B cell (primary cell): Measurements from ENCODE around the gene ARPC2. TPM values are rescaled to one million over a fixed set of nuclear protein-coding genes. Genes with fewer than 3 reads are reported as not detected.

Experiments
- ATAC-seq: fragments of 200-7000 bp; cut with Tn5 transposase; one replicate; pipeline ENCODE4 v1.10.0; 2021; ENCODE audit warnings: low read depth, mild to moderate bottlenecking, moderate number of reproducible peaks, moderate library complexity
- CTCF ChIA-PET: fragments of 350-600 bp; sonication (Branson Sonifier 250); formaldehyde crosslinking; loops from one replicate; lab custom pipeline; 2021; ENCODE audit warnings: antibody characterized with exemption, inconsistent platforms; lab: Charles Lee
- POLR2A ChIA-PET: fragments of 350-600 bp; sonication (Branson Sonifier 250); formaldehyde crosslinking; loops from one replicate; lab custom pipeline; 2021; ENCODE audit warnings: antibody characterized with exemption; lab: Charles Lee
- DNase-seq: peaks from one replicate; pipeline ENCODE4 v3.0.0; 2013
- H2AFZ ChIP-seq: 2 replicates; pipeline ENCODE4 v1.6.1; 2012; ENCODE audit warnings: mild to moderate bottlenecking, low read depth, low read length; ENCODE audit not compliant: insufficient read depth, poor library complexity, severe bottlenecking
- H3K27ac ChIP-seq, 2 donors: 1 replicate in 1 of 2; 2 replicates in 1 of 2; pipeline ENCODE4 v1.5.1; 2012 to 2013; ENCODE audit warnings: low read length in 2 of 2, mild to moderate bottlenecking in 2 of 2, moderate library complexity in 1 of 2
- H3K27me3 ChIP-seq, 4 experiments: fragments of 200-600 bp in 1 of 4; sonication (generic) in 1 of 4; replicated peaks in 1 of 4; 1 replicate in 2 of 4; 2 replicates in 2 of 4; pipeline versions ENCODE4 v1.6.1 to v1.7.0; 2013 to 2016; ENCODE audit warnings: low read length in 3 of 4, mild to moderate bottlenecking in 2 of 4, mixed read lengths in 1 of 4, moderate library complexity in 1 of 4; ENCODE audit not compliant: insufficient read depth in 4 of 4, control insufficient read depth in 3 of 4; ENCODE audit errors: control extremely low read depth in 1 of 4
- H3K36me3 ChIP-seq, 2 experiments: replicated peaks in 1 of 2; 1 replicate in 1 of 2; 2 replicates in 1 of 2; pipeline versions ENCODE4 v1.6.1 to v1.7.1; 2013; ENCODE audit warnings: low read length in 1 of 2; ENCODE audit not compliant: insufficient read depth in 2 of 2, control insufficient read depth in 1 of 2; ENCODE audit errors: control extremely low read depth in 1 of 2, extremely low read depth in 1 of 2
- H3K4me1 ChIP-seq, 2 donors: fragments of 200-600 bp in 1 of 2; sonication (generic) in 1 of 2; 1 replicate in 1 of 2; 2 replicates in 1 of 2; pipeline versions ENCODE4 v1.5.1 to v1.6.1; 2013 to 2017; ENCODE audit warnings: low read length in 2 of 2; ENCODE audit not compliant: control insufficient read depth in 2 of 2, insufficient read depth in 2 of 2
- H3K4me2 ChIP-seq: replicated peaks from 2 replicates; pipeline ENCODE3; 2012; ENCODE audit warnings: mild to moderate bottlenecking, low read depth, low read length; ENCODE audit not compliant: poor library complexity, severe bottlenecking
- H3K4me3 ChIP-seq, 5 experiments: fragments of 200-600 bp in 1 of 5; sonication (generic) in 1 of 5; 1 replicate in 3 of 5; 2 replicates in 2 of 5; pipeline versions ENCODE4 v1.5.1 to v1.7.0; 2011 to 2016; ENCODE audit warnings: low read length in 4 of 5, mild to moderate bottlenecking in 4 of 5, low read depth in 2 of 5, control low read depth in 1 of 5, moderate library complexity in 1 of 5; ENCODE audit not compliant: insufficient read depth in 1 of 5; ENCODE audit errors: control extremely low read depth in 1 of 5, extremely low read depth in 1 of 5
- H3K79me2 ChIP-seq: fragments of 200-600 bp; sonication (generic); one replicate; pipeline ENCODE4 v1.6.0; 2016; ENCODE audit warnings: low read length; ENCODE audit not compliant: control insufficient read depth, insufficient read depth
- H3K9ac ChIP-seq: fragments of 200-600 bp; sonication (generic); 2 replicates; pipeline ENCODE4 v1.6.1; 2017; ENCODE audit warnings: mild to moderate bottlenecking, low read length, moderate library complexity
- H3K9me3 ChIP-seq, 3 donors: one replicate each; pipeline versions ENCODE4 v1.6.1 to v1.7.1; 2013; ENCODE audit warnings: low read length in 2 of 3; ENCODE audit not compliant: control insufficient read depth in 2 of 3, insufficient read depth in 1 of 3; ENCODE audit errors: control extremely low read depth in 1 of 3
- H4K20me1 ChIP-seq: 2 replicates; pipeline ENCODE4 v1.6.0; 2012; ENCODE audit warnings: mild to moderate bottlenecking, low read length; ENCODE audit not compliant: insufficient read depth, control insufficient read depth, poor library complexity, severe bottlenecking
- H3K27ac Mint-ChIP-seq: one replicate; pipeline ENCODE4 v1.8.0; 2021; ENCODE audit warnings: mixed read lengths
- H3K27me3 Mint-ChIP-seq: one replicate; pipeline ENCODE4 v1.8.0; 2021; ENCODE audit warnings: mixed read lengths
- H3K4me1 Mint-ChIP-seq: one replicate; pipeline ENCODE4 v1.8.0; 2021; ENCODE audit warnings: mixed read lengths
- H3K4me3 Mint-ChIP-seq: one replicate; pipeline ENCODE4 v1.8.0; 2021; ENCODE audit warnings: mixed read lengths
- H3K9me3 Mint-ChIP-seq: one replicate; pipeline ENCODE4 v1.8.0; 2022; ENCODE audit warnings: mixed read lengths; ENCODE audit not compliant: insufficient read depth
- EZH2 ChIP-seq: IDR thresholded peaks from 2 replicates; pipeline ENCODE4 v1.6.1; 2012; ENCODE audit warnings: borderline replicate concordance, low read depth, mild to moderate bottlenecking, moderate library complexity, low read length; ENCODE audit not compliant: insufficient read depth, poor library complexity, severe bottlenecking
- WGBS: methylation state at CpG from one replicate; pipeline ENCODE4 v1.1.5; 2013; ENCODE audit warnings: missing lambda C conversion rate; ENCODE audit not compliant: insufficient coverage; 5-methylcytosine and 5-hydroxymethylcytosine counted together
- intact Hi-C: fragments of 100-400 bp; cut with micrococcal nuclease; formaldehyde crosslinking; loops from one replicate; pipeline ENCODE4 v1.10.0; 2022
- polyA plus RNA-seq: library from polyadenylated mRNA; depleted of rRNA; stranded (reverse); fragments of >200 nt; gene quantifications from 2 replicates; pipeline ENCODE4 v1.2.3, GENCODE V29; 2012
- total RNA-seq, 2 donors: library from RNA; stranded (reverse); fragments of 120-200 nt in 1 of 2; gene quantifications; 1 replicate in 1 of 2; 2 replicates in 1 of 2; pipeline versions ENCODE4 v1.2.3 to v1.2.4, GENCODE V29; 2013 to 2022
- TF ChIP-seq, protein P1 (sequence below): fragments of 200-600 bp; IDR thresholded peaks from one replicate; pipeline ENCODE4 v1.8.0; 2022; ENCODE audit warnings: antibody characterized with exemption, mild to moderate bottlenecking

The ARPC2 gene
- total and polyA plus RNA-seq, 2 donors (not counting 1 experiment from before 2014, with no cell fraction given) = 314 to 343 TPM

GRCh38 chr2:218301176-218301819, 84.3 kb downstream of the ARPC2 start:
- Histone ChIP-seq H4K20me1 (no peaks in the 10 kb centered on the region), H3K9me3 (no peaks in the 10 kb centered on the region), H3K4me1 (peaks cover 3 to 6% of the 10 kb centered on the region in 2 donors), H3K79me2 (no peaks in the 10 kb centered on the region), H3K4me2 (no peak overlapping the region), H3K27me3 (no peaks in the 10 kb centered on the region), H2AFZ (peak overlapping the region; percentile 23), H3K27ac (no peak overlapping the region), H3K4me3 (no peak overlapping the region), H3K36me3 (no peaks in the 10 kb centered on the region), H3K9ac (no peak overlapping the region)
- H3K4me3 Mint-ChIP-seq = no peak overlapping the region
- POLR2A ChIA-PET = interaction anchor here (0.5 to 1.1 kb wide), 3 partner anchors 8 to 55 kb away, joined by 3 to 5 read pairs (median 4); partner anchors contain the start of gene CATIP
- no peak for TF ChIP-seq EZH2
- TF ChIP-seq, protein P1, sequence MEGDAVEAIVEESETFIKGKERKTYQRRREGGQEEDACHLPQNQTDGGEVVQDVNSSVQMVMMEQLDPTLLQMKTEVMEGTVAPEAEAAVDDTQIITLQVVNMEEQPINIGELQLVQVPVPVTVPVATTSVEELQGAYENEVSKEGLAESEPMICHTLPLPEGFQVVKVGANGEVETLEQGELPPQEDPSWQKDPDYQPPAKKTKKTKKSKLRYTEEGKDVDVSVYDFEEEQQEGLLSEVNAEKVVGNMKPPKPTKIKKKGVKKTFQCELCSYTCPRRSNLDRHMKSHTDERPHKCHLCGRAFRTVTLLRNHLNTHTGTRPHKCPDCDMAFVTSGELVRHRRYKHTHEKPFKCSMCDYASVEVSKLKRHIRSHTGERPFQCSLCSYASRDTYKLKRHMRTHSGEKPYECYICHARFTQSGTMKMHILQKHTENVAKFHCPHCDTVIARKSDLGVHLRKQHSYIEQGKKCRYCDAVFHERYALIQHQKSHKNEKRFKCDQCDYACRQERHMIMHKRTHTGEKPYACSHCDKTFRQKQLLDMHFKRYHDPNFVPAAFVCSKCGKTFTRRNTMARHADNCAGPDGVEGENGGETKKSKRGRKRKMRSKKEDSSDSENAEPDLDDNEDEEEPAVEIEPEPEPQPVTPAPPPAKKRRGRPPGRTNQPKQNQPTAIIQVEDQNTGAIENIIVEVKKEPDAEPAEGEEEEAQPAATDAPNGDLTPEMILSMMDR = peak; percentile 90
- H3K9me3 Mint-ChIP-seq = no peaks in the 10 kb centered on the region
- DNase-seq (peak; percentile 90), ATAC-seq (peak; percentile 94)
- 0% methylated on average over 5 of the region's 9 CpGs for WGBS
- H3K4me1 Mint-ChIP-seq = peaks cover 7% of the 10 kb centered on the region
- H3K27ac Mint-ChIP-seq = no peak overlapping the region
- H3K27me3 Mint-ChIP-seq = no peaks in the 10 kb centered on the region
- intact Hi-C loops = loop anchor here (1.0 to 5.0 kb wide), 5 partner anchors 9 to 546 kb away; partner anchors contain the start of gene TMBIM1
- CTCF ChIA-PET = interaction anchor here (0.6 to 4.4 kb wide), 20 partner anchors 8 to 546 kb away, joined by 3 to 84 read pairs (median 6); partner anchors contain the start of genes AAMP, CATIP, PNKD and TMBIM1

Other genes starting within 250 kb of the ARPC2 start
- gene TNS1, start 214.2 kb upstream of the ARPC2 start, total RNA-seq = 0.53 and 0.86 TPM in 2 replicates
- gene TNS1, start 214.2 kb upstream of the ARPC2 start, polyA plus RNA-seq = 0.10 and 0.20 TPM in 2 replicates
- gene RUFY4, start 147.9 kb upstream of the ARPC2 start, total RNA-seq = not detected in 2 replicates
- gene RUFY4, start 147.9 kb upstream of the ARPC2 start, polyA plus RNA-seq = 0.17 and 0.34 TPM in 2 replicates
- not detected in 2 replicates for gene CXCR2, start 91.2 kb upstream of the ARPC2 start, total RNA-seq
- 0.03 and 0.06 TPM in 2 replicates for gene CXCR2, start 91.2 kb upstream of the ARPC2 start, polyA plus RNA-seq
- 0.12 TPM in 1 of 2 replicates, not detected in the other for gene CXCR1, start 50.2 kb upstream of the ARPC2 start, total RNA-seq
- gene CXCR1, start 50.2 kb upstream of the ARPC2 start, polyA plus RNA-seq = 0.04 and 0.07 TPM in 2 replicates
- 0.81 and 1.5 TPM in 2 replicates for gene GPBAR1, start 43.8 kb downstream of the ARPC2 start, total RNA-seq
- gene GPBAR1, start 43.8 kb downstream of the ARPC2 start, polyA plus RNA-seq = 0.66 and 1.2 TPM in 2 replicates
- gene AAMP, start 52.9 kb downstream of the ARPC2 start, total RNA-seq = 62.7 and 65.7 TPM in 2 replicates
- 56.4 and 86.9 TPM in 2 replicates for gene AAMP, start 52.9 kb downstream of the ARPC2 start, polyA plus RNA-seq
- gene PNKD, start 53.3 kb downstream of the ARPC2 start, total RNA-seq = 29.7 and 30.7 TPM in 2 replicates
- 37.9 and 55.8 TPM in 2 replicates for gene PNKD, start 53.3 kb downstream of the ARPC2 start, polyA plus RNA-seq
- 128 and 137 TPM in 2 replicates for gene TMBIM1, start 75.3 kb downstream of the ARPC2 start, total RNA-seq
- 68.7 and 72.5 TPM in 2 replicates for gene TMBIM1, start 75.3 kb downstream of the ARPC2 start, polyA plus RNA-seq
- gene CATIP, start 139.7 kb downstream of the ARPC2 start, total RNA-seq = not detected in 2 replicates
- gene CATIP, start 139.7 kb downstream of the ARPC2 start, polyA plus RNA-seq = not detected in 2 replicates
- gene SLC11A1, start 165.1 kb downstream of the ARPC2 start, total RNA-seq = 6.5 and 7.0 TPM in 2 replicates
- gene SLC11A1, start 165.1 kb downstream of the ARPC2 start, polyA plus RNA-seq = 25.1 and 65.3 TPM in 2 replicates
- 204 and 207 TPM in 2 replicates for gene CTDSP1, start 182.7 kb downstream of the ARPC2 start, total RNA-seq
- gene CTDSP1, start 182.7 kb downstream of the ARPC2 start, polyA plus RNA-seq = 68.1 and 99.8 TPM in 2 replicates
- gene VIL1, start 201.9 kb downstream of the ARPC2 start, total RNA-seq = not detected in 2 replicates
- gene VIL1, start 201.9 kb downstream of the ARPC2 start, polyA plus RNA-seq = 0.06 TPM in 1 of 2 replicates, not detected in the other